PC-3 (cell line): ENCODE measurements around the gene H6PD. TPM values are rescaled to one million over a fixed set of nuclear protein-coding genes. Genes with fewer than 3 reads are reported as not detected.

Experiments used
- ATAC-seq: fragments of 200-7000 bp; cut with Tn5 transposase; 2 replicates; pipeline ENCODE4 v1.9.1; 2020; ENCODE audit warnings: mild to moderate bottlenecking, moderate library complexity
- BruUV-seq: library from RNA; stranded (reverse); fragments of 400-500 nt; replicated peaks from 2 replicates; lab custom pipeline; 2021; lab: Mats Ljungman, UMichigan
- CTCF ChIA-PET: fragments of 300-600 bp; sonication (Branson Sonifier 250); formaldehyde crosslinking; loops from one replicate; lab custom pipeline; 2022; ENCODE audit warnings: antibody characterized with exemption; lab: Charles Lee
- POLR2A ChIA-PET: fragments of 300-600 bp; sonication (Branson Sonifier 250); formaldehyde crosslinking; loops from one replicate; lab custom pipeline; 2022; ENCODE audit warnings: antibody characterized with exemption; ENCODE audit not compliant: unreplicated experiment; lab: Charles Lee
- DNase-seq: peaks from one replicate; pipeline ENCODE4 v3.0.0-alpha.2; 2015
- H2AFZ ChIP-seq: fragments of 300-600 bp; sonication (generic); 2 replicates; pipeline ENCODE4 v1.6.0; 2016; ENCODE audit warnings: antibody characterized with exemption, low read length
- H3F3A ChIP-seq: fragments of 300-600 bp; sonication (generic); one replicate; pipeline ENCODE4 v1.6.0; 2017; ENCODE audit warnings: antibody characterized with exemption, low read length, control low read depth, mild to moderate bottlenecking; ENCODE audit not compliant: unreplicated experiment
- H3K27ac ChIP-seq: fragments of 300-600 bp; sonication (generic); 2 replicates; pipeline ENCODE4 v1.5.1; 2016; ENCODE audit warnings: mild to moderate bottlenecking, low read length
- H3K27me3 ChIP-seq: fragments of 300-600 bp; sonication (generic); 2 replicates; pipeline ENCODE4 v1.6.1; 2016; ENCODE audit warnings: low read length, mixed read lengths
- H3K36me3 ChIP-seq: fragments of 300-600 bp; sonication (generic); 2 replicates; pipeline ENCODE4 v1.6.1; 2016; ENCODE audit warnings: low read depth, mixed run types, low read length, mixed read lengths
- H3K4me1 ChIP-seq: fragments of 300-600 bp; sonication (generic); 2 replicates; pipeline ENCODE4 v1.5.1; 2016; ENCODE audit warnings: low read length; ENCODE audit not compliant: insufficient read depth
- H3K4me2 ChIP-seq: fragments of 300-600 bp; sonication (generic); 2 replicates; pipeline ENCODE4 v1.6.0; 2016; ENCODE audit warnings: low read length
- H3K4me3 ChIP-seq: fragments of 300-600 bp; sonication (generic); 2 replicates; pipeline ENCODE4 v1.5.1; 2016; ENCODE audit warnings: mild to moderate bottlenecking, low read length, mixed read lengths
- H3K79me2 ChIP-seq: fragments of 300-600 bp; sonication (generic); 2 replicates; pipeline ENCODE4 v1.6.1; 2017; ENCODE audit warnings: low read length, mixed read lengths
- H3K9ac ChIP-seq: fragments of 300-600 bp; sonication (generic); 2 replicates; pipeline ENCODE4 v1.6.0; 2016; ENCODE audit warnings: mild to moderate bottlenecking, low read length
- H3K9me2 ChIP-seq: fragments of 300-600 bp; sonication (generic); replicated peaks from 2 replicates; pipeline ENCODE4 v1.6.1; 2016; ENCODE audit warnings: mixed run types, low read length, mixed read lengths
- H3K9me3 ChIP-seq: fragments of 300-600 bp; sonication (generic); 2 replicates; pipeline ENCODE4 v1.6.1; 2016; ENCODE audit warnings: low read length, mixed read lengths
- H4K20me1 ChIP-seq: fragments of 300-600 bp; sonication (generic); 2 replicates; pipeline ENCODE4 v1.6.1; 2016; ENCODE audit warnings: low read length, mixed read lengths
- EZH2 ChIP-seq: fragments of 300-600 bp; sonication (generic); IDR thresholded peaks from one replicate; pipeline ENCODE4 v1.6.1; 2017; ENCODE audit warnings: antibody characterized with exemption, mild to moderate bottlenecking, low read length; ENCODE audit not compliant: unreplicated experiment
- EZH2phosphoT487 ChIP-seq: fragments of 300-600 bp; sonication (generic); IDR thresholded peaks from 2 replicates; pipeline ENCODE4 v1.6.1; 2018; ENCODE audit warnings: mild to moderate bottlenecking, antibody characterized with exemption, low read length, borderline replicate concordance
- intact Hi-C: fragments of 100-400 bp; cut with micrococcal nuclease; formaldehyde crosslinking; loops from 2 replicates; pipeline ENCODE4 v1.9.0; 2023
- total RNA-seq: library from RNA; depleted of rRNA; stranded (reverse); fragments of >200 nt; gene quantifications from 2 replicates; pipeline ENCODE4 v1.2.3, GENCODE V29; 2014
- TF ChIP-seq, protein P1 (sequence below): fragments of 300-600 bp; sonication (generic); conservative IDR thresholded peaks from 2 replicates; pipeline ENCODE4 v1.5.1; 2017; ENCODE audit warnings: antibody characterized with exemption, low read depth, mild to moderate bottlenecking, low read length

The H6PD gene
- total RNA-seq, 1 experiment from 2014 or later, result 6.8 TPM

DNA sequence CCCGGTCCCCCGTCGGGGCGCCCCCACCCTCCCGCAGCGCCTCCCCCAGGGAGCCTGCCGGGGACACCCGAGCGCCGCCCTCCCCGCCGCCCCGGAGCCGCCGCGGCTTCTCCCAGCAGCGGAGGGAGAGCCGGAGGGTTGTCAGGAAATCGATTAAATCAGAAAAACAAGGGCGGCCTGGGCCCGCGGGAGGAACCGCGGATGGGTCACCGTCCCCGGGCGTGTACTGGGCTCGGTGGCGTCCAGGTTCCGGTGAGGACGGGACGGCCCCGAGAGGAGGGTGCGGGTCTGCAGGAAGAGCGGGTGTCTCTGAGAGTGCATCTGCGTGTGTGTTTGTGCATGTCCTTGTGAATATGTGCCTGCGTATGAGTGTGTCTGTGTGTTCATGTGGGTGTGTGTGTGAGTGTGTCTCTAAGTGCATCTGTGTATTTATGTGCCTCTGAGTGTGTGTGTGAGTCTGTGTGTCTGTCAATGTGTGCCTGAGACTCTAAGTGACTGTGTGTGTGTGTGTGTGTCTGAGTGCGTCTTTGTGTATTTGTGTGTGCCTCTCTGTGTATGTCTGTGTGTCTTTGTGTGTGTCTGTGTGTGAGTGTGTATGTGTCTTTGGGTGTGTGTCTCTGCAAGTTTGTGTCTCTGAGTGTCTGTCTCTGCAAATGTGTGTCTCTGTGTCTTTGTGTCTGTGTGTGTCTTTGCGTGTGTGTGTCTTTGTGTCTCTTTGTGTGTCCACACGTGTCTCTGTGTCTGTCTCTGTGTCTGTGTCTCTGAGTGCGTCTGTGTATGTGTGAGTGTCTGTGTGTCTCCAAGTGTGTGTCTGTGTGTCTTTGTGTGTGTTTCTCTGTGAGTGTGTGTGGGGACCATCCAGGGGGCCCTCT lies 59.2 kb downstream of the H6PD start:
- BruUV-seq, result TSS peak; percentile 94
- POLR2A ChIA-PET, result no interaction called here
- peaks cover 55% of the 10 kb centered on the region for H3K79me2 ChIP-seq

GRCh38 chr1:9294405-9294773 lies 59.8 kb downstream of the H6PD start:
- Histone ChIP-seq H3K27me3 (no peaks in the 10 kb centered on the region), H3K79me2 (peaks cover 61% of the 10 kb centered on the region), H3F3A (peaks cover 4% of the 10 kb centered on the region), H3K4me1 (peaks cover 41% of the 10 kb centered on the region), H3K4me2 (peak overlapping the region; percentile 96), H3K9me3 (no peaks in the 10 kb centered on the region), H3K9ac (peak overlapping the region; percentile 77), H2AFZ (0 out of 2 replicates have a peak overlapping the region, but pooled peaks have one; percentile 11), H4K20me1 (peaks cover 13% of the 10 kb centered on the region; the same call in 1 of the 2 replicates), H3K9me2 (no peaks in the 10 kb centered on the region), H3K4me3 (peak overlapping the region; percentile 95), H3K27ac (peak overlapping the region; percentile 85), H3K36me3 (peaks cover 4% of the 10 kb centered on the region; the same call in 1 of the 2 replicates)
- ChIA-PET POLR2A (no interaction called here), CTCF (no interaction called here)
- intact Hi-C loops, result loop anchor here (5.0 kb wide), 4 partner anchors 118 to 278 kb away; no protein-coding TSS in a partner anchor
- ATAC-seq (peak; percentile 53), DNase-seq (peak; percentile 91)
- TF ChIP-seq EZH2, result no peak
- TF ChIP-seq EZH2phosphoT487, result no peak
- TF ChIP-seq, protein P1, sequence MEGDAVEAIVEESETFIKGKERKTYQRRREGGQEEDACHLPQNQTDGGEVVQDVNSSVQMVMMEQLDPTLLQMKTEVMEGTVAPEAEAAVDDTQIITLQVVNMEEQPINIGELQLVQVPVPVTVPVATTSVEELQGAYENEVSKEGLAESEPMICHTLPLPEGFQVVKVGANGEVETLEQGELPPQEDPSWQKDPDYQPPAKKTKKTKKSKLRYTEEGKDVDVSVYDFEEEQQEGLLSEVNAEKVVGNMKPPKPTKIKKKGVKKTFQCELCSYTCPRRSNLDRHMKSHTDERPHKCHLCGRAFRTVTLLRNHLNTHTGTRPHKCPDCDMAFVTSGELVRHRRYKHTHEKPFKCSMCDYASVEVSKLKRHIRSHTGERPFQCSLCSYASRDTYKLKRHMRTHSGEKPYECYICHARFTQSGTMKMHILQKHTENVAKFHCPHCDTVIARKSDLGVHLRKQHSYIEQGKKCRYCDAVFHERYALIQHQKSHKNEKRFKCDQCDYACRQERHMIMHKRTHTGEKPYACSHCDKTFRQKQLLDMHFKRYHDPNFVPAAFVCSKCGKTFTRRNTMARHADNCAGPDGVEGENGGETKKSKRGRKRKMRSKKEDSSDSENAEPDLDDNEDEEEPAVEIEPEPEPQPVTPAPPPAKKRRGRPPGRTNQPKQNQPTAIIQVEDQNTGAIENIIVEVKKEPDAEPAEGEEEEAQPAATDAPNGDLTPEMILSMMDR, result no peak
- no TSS peak for BruUV-seq

More for the DNA sequence above, 59.2 kb downstream of the H6PD start:
- peak overlapping the region; percentile 85 for H3K27ac ChIP-seq
- peaks cover 4% of the 10 kb centered on the region for H3K36me3 ChIP-seq
- H3K4me2 ChIP-seq, result peak overlapping the region; percentile 96
- peak overlapping the region; percentile 77 for H3K9ac ChIP-seq
- H4K20me1 ChIP-seq, result peaks cover 13% of the 10 kb centered on the region; the same call in 1 of the 2 replicates
- H3F3A ChIP-seq, result peaks cover 4% of the 10 kb centered on the region
- intact Hi-C loops, result loop anchor here (5.0 kb wide), 4 partner anchors 119 to 279 kb away; no protein-coding TSS in a partner anchor
- DNase-seq, result peak; percentile 12
- no peaks in the 10 kb centered on the region for H3K27me3 ChIP-seq
- peak overlapping the region; percentile 95 for H3K4me3 ChIP-seq
- CTCF ChIA-PET, result no interaction called here
- peak; percentile 4 for ATAC-seq
- TF ChIP-seq EZH2phosphoT487, result no peak
- TF ChIP-seq EZH2, result no peak
- TF ChIP-seq, protein P1, result no peak
- H2AFZ ChIP-seq, result peak overlapping the region; percentile 35; the same call in 1 of the 2 replicates
- H3K9me3 ChIP-seq, result no peaks in the 10 kb centered on the region
- peaks cover 41% of the 10 kb centered on the region for H3K4me1 ChIP-seq
- H3K9me2 ChIP-seq, result no peaks in the 10 kb centered on the region
